Spleen (tissue), 7 donors: Measurements from ENCODE around the gene LGMN.

Experiments
- CTCF ChIP-seq, 11 experiments: fragments of 200-600 bp in 7 of 11; fragments of 450-650 bp in 4 of 11; sonication (generic) in 4 of 11; IDR thresholded peaks in 8 of 11; conservative IDR thresholded peaks in 3 of 11; 1 replicate in 7 of 11; 2 replicates in 4 of 11; pipeline versions ENCODE4 v1.4.0 to v1.8.0; 2016 to 2021; ENCODE audit warnings: antibody characterized with exemption in 11 of 11, inconsistent platforms in 4 of 11, mild to moderate bottlenecking in 1 of 11
- POLR2A ChIP-seq, 3 donors: fragments of 450-650 bp; IDR thresholded peaks; one replicate each; pipeline ENCODE4 v1.5.1; 2017; ENCODE audit warnings: antibody characterized with exemption in 3 of 3, mild to moderate bottlenecking in 1 of 3
- POLR2AphosphoS5 ChIP-seq, 3 donors: sonication (generic); formaldehyde crosslinking; IDR thresholded peaks; one replicate each; pipeline ENCODE4 v1.5.1; 2017; ENCODE audit warnings: antibody characterized with exemption in 3 of 3
- donor health status: DM: no; HTN: no; CAD: no; lungs with moderate emphysema.
- donor health status: DM: no; HTN: no; CAD: no.
- donor health status: DM: no; HTN: no; CAD: no.

GRCh38 chr14:92680781-92681650, 67.4 kb downstream of the LGMN start:
- TF ChIP-seq CTCF (IDR thresholded peaks at IDR 0.05 in 8 of 11, conservative IDR thresholded peaks at IDR 0.05 in 3 of 11): peak; percentile 82 to 97 (median 96)
- TF ChIP-seq POLR2AphosphoS5 (IDR thresholded peaks at IDR 0.05): peak; percentile 55 to 73 (median 67)
- TF ChIP-seq POLR2A (IDR thresholded peaks at IDR 0.05): no peak
